Measurements from ENCODE around the gene TMEM175. TPM values are rescaled to one million over a fixed set of nuclear protein-coding genes. Genes with fewer than 3 reads are reported as not detected.

TMEM175 gene
- total and polyA plus RNA-seq, 4 donors: 23.7 to 43.7 (median 27.4) TPM

DNA sequence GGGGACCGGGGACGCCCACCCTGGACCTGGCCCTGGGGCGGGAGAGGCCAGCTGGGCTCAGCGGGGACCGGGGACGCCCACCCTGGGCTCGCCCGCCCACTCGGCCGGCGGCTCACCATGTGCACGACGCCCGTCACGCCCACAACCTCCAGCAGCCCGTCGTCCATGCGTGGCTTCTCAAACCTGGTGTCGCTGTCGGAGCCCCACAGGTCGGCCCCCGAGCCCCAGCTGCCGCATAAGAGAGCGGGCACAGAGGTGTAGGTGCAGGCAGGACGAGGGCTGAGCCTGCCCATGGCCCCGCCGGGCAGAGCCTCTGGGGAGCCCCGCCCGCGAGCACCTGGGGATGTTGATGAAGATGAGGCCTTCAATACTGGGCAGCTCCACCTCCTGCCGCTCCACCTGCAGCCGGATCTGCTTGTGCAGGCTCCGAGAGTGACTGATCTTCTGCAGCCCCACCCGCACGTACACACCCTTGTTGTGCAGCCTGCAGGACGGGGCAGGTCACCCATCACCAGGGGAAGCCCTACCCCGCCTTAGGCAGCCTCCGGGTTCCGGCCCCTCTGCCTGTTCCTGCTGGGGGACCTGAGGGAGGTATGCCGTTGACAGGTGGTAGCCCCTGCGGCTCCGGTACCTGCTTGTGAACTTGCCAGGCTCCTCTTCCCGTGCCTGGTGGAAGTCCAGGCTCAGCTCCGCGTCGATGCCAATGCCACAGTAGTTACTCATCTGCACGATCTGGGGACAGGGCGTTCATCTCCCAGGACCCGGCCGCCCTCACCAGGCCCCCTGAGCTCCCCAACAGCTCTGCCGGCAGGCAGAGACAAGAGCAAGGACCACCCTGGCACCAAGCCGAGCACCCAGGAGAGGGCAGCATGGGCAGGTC lies 29.3 kb downstream of the TMEM175 start:
- no peaks in the 10 kb centered on the region for H3K4me1 ChIP-seq (ENCODE audit: control insufficient read depth in 5 of 5, insufficient read depth in 5 of 5, low read length in 5 of 5)
- H3K36me3 ChIP-seq (ENCODE audit: control insufficient read depth in 4 of 4, insufficient read depth in 4 of 4, low read length in 4 of 4): peaks cover 0 to 73% (median 0%) of the 10 kb centered on the region in 4 donors
- no peak overlapping the region for H3K9ac ChIP-seq (ENCODE audit: insufficient read depth in 1 of 2, low read length in 2 of 2)
- no peaks in the 10 kb centered on the region for H3K27me3 ChIP-seq (ENCODE audit: control insufficient read depth in 3 of 3, insufficient read depth in 3 of 3, low read length in 2 of 3)
- ATAC-seq (ENCODE audit: insufficient read depth, low FRiP score) (no peak), DNase-seq (peak in 1 of 3 donors; percentile 9)
- no peak overlapping the region for H3K27ac ChIP-seq (ENCODE audit: low read depth in 1 of 2, low read length in 1 of 2)
- WGBS, 2 donors: 95% methylated on average over 44 to 52 of the region's 52 CpGs
- no peak overlapping the region for H3K4me3 ChIP-seq
- no peaks in the 10 kb centered on the region for H3K9me3 ChIP-seq (ENCODE audit: control insufficient read depth in 4 of 4, insufficient read depth in 3 of 4, low read length in 3 of 4)
- TF ChIP-seq, protein P1, sequence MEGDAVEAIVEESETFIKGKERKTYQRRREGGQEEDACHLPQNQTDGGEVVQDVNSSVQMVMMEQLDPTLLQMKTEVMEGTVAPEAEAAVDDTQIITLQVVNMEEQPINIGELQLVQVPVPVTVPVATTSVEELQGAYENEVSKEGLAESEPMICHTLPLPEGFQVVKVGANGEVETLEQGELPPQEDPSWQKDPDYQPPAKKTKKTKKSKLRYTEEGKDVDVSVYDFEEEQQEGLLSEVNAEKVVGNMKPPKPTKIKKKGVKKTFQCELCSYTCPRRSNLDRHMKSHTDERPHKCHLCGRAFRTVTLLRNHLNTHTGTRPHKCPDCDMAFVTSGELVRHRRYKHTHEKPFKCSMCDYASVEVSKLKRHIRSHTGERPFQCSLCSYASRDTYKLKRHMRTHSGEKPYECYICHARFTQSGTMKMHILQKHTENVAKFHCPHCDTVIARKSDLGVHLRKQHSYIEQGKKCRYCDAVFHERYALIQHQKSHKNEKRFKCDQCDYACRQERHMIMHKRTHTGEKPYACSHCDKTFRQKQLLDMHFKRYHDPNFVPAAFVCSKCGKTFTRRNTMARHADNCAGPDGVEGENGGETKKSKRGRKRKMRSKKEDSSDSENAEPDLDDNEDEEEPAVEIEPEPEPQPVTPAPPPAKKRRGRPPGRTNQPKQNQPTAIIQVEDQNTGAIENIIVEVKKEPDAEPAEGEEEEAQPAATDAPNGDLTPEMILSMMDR (IDR thresholded peaks at IDR 0.05; ENCODE audit: control extremely low read depth, extremely low read depth): no peak

DNA sequence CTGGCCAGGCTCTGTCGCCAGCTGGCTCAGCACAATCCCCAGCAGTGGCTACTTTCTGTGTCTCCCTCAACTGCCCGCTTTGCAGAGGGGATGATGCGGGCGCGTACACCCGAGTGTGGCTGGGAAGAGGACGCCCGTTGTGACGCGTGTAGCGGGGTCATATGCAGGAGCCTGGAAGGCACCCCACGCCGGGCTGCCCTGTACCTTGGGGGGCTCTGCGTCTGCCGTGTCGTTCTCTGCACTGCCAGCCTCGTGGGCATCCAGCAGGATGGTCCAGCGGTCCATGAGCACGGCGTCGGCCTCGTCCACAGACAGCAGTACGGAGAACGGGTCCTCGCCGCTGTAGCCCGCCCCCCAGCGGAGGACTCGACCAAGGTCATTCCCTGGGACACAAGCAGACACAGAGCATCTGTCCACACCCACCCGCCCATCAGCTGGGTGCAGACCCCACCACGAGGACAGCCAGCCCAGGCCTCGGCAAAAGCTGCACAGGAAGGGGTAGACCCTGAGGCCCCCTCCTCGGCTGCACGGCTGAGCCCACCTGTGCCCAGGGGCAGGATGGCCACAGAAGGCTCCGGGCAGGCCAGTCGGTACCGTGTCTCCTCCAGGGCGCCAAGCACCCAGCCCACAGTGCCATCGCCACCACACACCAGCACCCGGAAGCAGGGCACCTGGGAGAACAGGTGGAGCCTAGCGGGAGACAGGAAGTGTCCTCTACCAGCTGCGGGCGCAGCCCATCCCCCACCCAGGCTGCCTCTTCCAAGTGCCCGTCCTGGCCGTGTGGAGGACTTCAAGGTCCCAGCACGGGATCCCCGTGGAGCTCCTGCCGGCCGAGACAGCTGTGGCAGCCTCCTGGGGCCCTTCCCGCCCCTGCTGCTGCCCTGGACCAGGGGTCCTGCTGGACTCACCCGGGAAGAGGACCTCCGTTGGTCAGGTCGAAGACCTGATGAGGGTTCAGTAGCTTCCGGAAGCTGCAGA lies 30.3 kb downstream of the TMEM175 start:
- Histone ChIP-seq H3K27me3 (ENCODE audit: control insufficient read depth in 3 of 3, insufficient read depth in 3 of 3, low read length in 2 of 3) (no peaks in the 10 kb centered on the region), H3K9me3 (ENCODE audit: control insufficient read depth in 4 of 4, insufficient read depth in 3 of 4, low read length in 3 of 4) (no peaks in the 10 kb centered on the region), H3K27ac (ENCODE audit: low read depth in 1 of 2, low read length in 1 of 2) (no peak overlapping the region), H3K4me1 (ENCODE audit: control insufficient read depth in 5 of 5, insufficient read depth in 5 of 5, low read length in 5 of 5) (no peaks in the 10 kb centered on the region), H3K36me3 (ENCODE audit: control insufficient read depth in 4 of 4, insufficient read depth in 4 of 4, low read length in 4 of 4) (peaks cover 0 to 79% (median 0%) of the 10 kb centered on the region in 4 donors), H3K4me3 (no peak overlapping the region), H3K9ac (ENCODE audit: insufficient read depth in 1 of 2, low read length in 2 of 2) (no peak overlapping the region)
- WGBS, 2 donors: 93 to 95% methylated on average over 52 to 54 of the region's 54 CpGs
- DNase-seq: peak in 1 of 3 donors; percentile 11
- no peak for ATAC-seq (ENCODE audit: insufficient read depth, low FRiP score)
- TF ChIP-seq, protein P1 (IDR thresholded peaks at IDR 0.05; ENCODE audit: control extremely low read depth, extremely low read depth): no peak

DNA sequence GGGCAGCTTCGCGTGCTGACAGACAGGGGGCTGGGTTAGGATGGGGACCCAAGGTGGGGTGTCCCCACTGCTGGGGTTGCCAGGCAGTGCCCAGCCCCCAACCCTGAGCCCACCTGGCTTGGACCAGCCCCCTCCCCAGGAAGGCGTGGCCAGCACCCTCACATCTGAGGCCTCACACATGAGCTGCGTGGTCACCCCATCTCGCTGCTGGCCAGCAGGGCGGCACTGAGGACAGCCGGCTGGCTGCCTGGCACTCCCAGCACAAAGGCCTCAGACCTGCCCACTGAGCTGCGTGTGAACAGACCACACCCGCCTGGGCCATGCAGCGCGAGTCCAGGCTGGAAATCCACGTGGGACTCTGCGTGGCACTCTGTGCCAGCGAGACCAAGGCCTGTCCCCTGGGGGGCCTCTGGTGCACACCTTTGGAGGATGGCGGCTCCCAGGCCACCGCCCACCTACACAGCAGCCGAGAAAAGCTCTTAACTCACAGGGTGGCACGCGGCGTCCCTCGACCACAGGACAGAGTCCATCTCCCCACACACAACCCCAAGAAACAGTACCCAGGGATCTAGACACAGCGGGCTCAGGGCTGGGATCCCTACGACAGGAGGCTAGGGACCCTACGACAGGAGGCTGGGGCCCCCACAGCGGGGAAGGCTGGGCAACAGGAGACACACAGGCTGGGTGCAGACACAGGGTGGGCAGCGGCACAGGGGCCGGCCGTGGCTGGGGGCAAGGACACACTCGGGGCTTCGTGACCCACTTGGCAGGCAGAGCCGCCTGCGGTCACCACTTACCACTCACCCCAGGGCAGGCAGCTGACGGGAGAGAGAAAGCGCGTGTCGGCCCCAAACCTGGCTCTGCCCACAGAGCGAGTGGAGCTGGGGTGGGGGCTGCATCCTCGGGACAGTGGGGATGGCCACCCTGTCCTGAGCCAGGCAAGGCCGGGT lies 31.3 kb downstream of the TMEM175 start:
- no peak overlapping the region for H3K4me3 ChIP-seq
- ATAC-seq (ENCODE audit: insufficient read depth, low FRiP score) (no peak), DNase-seq (peak in 1 of 3 donors; percentile 8)
- 95 to 97% methylated on average over 39 of the region's 39 CpGs for WGBS, 2 donors
- H3K4me1 ChIP-seq (ENCODE audit: control insufficient read depth in 5 of 5, insufficient read depth in 5 of 5, low read length in 5 of 5): no peaks in the 10 kb centered on the region
- no peaks in the 10 kb centered on the region for H3K9me3 ChIP-seq (ENCODE audit: control insufficient read depth in 4 of 4, insufficient read depth in 3 of 4, low read length in 3 of 4)
- H3K36me3 ChIP-seq (ENCODE audit: control insufficient read depth in 4 of 4, insufficient read depth in 4 of 4, low read length in 4 of 4): peaks cover 0 to 70% (median 0%) of the 10 kb centered on the region in 4 donors
- no peak overlapping the region for H3K27ac ChIP-seq (ENCODE audit: low read depth in 1 of 2, low read length in 1 of 2)
- TF ChIP-seq, protein P1 (IDR thresholded peaks at IDR 0.05; ENCODE audit: control extremely low read depth, extremely low read depth): no peak
- H3K27me3 ChIP-seq (ENCODE audit: control insufficient read depth in 3 of 3, insufficient read depth in 3 of 3, low read length in 2 of 3): peaks cover 0 to 5% (median 0%) of the 10 kb centered on the region in 3 donors
- no peak overlapping the region for H3K9ac ChIP-seq (ENCODE audit: insufficient read depth in 1 of 2, low read length in 2 of 2)
